ENCODE data around the gene AMZ2.

The AMZ2 gene

DNA sequence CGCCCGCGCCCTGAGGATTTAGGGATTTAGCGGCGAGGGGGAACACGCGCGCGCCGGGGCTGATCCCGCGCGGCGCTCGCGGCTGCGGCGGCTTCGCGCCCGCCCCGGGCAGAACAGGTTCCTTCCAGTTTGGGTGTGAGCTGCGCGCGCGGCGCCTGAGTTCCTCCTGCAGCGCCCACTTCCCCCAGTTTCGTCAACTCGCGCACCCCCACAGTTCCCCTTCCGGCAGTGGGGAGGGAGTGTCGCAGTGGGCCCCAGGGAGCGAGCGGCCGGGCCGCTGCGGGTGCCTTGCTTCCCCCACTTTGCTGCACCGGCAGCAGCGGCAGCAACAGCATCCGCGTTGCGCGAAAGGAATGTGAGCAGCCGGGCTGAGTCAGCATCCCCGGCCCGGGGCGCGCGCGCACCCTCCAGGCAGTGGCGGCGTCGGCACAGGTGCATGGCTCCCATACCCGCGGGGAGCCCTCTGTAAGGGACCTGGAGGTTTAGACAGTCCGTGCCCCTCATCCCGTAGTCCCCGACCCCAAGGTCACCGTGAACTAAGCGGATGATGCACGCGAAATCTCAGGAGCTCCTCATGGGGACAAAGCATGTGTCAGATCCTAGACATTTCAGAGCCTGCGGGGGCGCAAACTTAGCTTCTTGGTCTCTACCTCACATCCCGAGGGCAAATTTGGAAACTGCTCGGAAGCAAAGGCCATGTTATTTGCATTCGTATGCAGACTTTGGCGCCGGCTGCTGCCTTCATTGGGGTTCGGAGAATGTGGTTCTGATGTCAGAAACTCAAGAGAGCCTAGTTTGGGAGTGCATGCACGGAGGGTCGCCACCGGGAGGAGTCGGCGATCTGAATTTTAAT is 44.2 kb downstream of the AMZ2 start:
- peak in 1 of 2 experiments; percentile 8 for DNase-seq (ENCODE audit: low read depth in 2 of 2)

DNA sequence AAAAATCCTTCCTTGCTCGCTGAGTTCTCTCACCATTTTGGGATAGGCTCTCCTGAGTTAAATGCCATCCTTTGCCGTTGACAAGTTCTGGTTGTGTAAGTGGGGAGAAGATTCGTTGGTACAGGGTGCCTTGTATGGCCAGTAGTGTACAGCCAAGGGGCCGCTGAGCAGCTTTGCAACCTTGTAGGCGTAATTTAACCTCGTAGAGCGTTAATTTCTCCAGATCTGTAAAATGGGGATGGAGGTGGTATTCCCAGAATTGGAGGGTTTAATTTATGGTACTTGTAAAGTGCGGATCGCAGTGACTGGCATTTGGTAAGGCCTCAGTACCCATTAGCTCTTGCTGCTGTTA is 44.8 kb downstream of the AMZ2 start:
- DNase-seq (ENCODE audit: low read depth in 2 of 2), result no peak

DNA sequence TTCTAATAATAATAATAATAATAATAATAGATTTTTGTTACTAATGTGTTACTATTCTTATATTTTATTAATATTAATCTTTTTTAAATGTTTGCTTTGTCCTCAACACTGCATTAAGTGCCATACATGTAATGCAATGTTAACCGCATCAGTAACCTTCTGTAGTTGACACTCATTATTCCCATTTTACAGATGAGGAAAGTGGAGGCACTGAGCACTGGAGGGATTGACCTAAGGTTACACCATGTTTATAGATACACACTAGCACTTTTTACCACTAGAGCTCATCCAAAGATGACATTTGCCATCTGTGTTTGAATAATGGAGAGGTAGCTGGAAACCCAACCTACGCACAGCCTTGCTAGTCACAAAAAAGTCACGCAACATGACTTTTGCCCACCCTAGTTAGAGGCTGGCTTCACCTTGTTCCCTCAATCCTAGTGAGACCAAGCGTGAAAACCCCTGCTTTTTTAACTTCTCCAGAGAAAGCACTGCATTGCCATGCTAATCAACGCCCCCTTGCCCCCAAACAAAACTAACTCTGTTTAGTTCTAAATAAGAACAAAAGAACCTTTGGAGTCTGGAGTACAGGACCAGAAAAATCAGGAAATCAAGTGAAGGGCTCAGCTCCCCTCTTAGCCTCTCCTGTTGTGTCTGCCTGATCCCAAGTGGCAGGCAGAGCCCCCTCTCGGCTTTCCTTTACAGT is 45.8 kb downstream of the AMZ2 start:
- DNase-seq (ENCODE audit: low read depth in 2 of 2), result no peak

GRCh38 chr17:68294196-68294555 is 46.3 kb downstream of the AMZ2 start:
- no peak for DNase-seq (ENCODE audit: low read depth in 2 of 2)

GRCh38 chr17:68294617-68295016 is 46.8 kb downstream of the AMZ2 start:
- no peak for DNase-seq (ENCODE audit: low read depth in 2 of 2)

GRCh38 chr17:68295086-68295485 is 47.2 kb downstream of the AMZ2 start:
- no peak for DNase-seq (ENCODE audit: low read depth in 2 of 2)

- no peak for DNase-seq (ENCODE audit: low read depth in 2 of 2)
Observed at GRCh38 chr17:68296217-68297191, 48.7 kb downstream of the AMZ2 start.

DNA sequence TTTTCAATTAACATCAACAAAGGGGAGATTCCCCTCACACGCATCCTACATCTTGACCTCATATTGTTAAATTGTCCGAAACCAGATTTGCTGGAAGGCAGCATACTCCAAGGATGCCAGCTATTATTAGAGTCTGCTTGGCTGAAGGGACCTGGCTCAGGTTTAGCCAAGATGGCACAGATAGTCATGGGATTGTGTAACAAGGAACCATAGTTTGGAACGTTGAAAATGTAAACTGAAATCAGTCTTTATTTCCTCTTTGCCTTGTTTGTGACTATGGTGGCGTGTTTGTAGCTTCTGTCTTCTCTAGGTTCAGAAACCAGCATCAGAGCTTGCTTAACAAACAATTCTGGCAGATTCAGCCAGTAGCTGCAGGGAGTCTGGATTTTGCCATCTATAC is 49.4 kb downstream of the AMZ2 start:
- DNase-seq (ENCODE audit: low read depth in 2 of 2), result no peak

GRCh38 chr17:68298601-68299000 is 50.8 kb downstream of the AMZ2 start:
- DNase-seq (ENCODE audit: low read depth in 2 of 2), result no peak

DNA sequence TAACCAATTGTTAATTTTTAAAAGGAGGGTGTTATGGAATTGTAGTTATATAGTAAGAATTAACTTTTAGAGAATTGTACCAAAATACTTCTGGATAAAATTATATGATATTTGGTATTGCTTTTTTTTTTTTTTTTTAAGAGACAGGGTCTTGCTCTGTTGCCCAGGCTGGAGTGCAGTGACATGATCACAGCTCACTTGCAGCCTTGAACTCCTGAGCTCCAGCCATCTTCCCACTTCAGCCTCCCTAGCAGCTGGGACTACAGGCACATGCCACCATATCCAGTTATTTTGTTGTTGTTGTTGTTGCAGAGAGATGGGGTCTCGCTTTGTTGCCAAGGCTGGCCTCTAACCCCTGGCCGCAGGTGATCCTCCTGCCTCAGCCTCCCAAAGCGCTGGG is 52.0 kb downstream of the AMZ2 start:
- DNase-seq (ENCODE audit: low read depth in 2 of 2), result no peak

- no peak for DNase-seq (ENCODE audit: low read depth in 2 of 2)
Observed at GRCh38 chr17:68301438-68301959, 53.7 kb downstream of the AMZ2 start.

GRCh38 chr17:68302066-68302564 is 54.3 kb downstream of the AMZ2 start:
- DNase-seq (ENCODE audit: low read depth in 2 of 2), result no peak

DNA sequence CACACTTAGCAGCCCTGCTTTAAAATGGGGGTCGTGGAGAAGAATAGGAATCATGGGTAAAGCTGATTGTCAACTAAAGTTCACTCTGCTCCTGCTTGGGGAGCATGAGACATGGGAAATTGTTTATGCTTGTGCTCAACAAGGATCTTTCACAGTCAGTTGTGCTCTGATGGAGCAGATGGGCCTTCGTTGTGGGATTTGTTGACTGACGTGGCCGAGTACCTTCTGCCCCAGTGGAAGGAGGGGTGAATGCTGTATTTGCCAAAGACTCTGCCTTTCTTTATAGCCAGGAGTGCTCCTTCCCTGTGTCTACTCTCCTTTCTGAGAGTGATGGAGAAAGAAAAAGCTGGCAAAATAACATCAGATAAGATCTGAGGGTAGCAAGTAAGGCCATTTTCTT is 54.8 kb downstream of the AMZ2 start:
- DNase-seq (ENCODE audit: low read depth in 2 of 2), result no peak

- DNase-seq (ENCODE audit: low read depth in 2 of 2), result no peak
Observed at GRCh38 chr17:68304706-68305105, 56.9 kb downstream of the AMZ2 start.

- no peak for DNase-seq (ENCODE audit: low read depth in 2 of 2)
Observed at GRCh38 chr17:68305142-68305541, 57.3 kb downstream of the AMZ2 start.
